Lung (tissue), 12 donors: ENCODE measurements around the gene SEMA3A. TPM values are rescaled to one million over a fixed set of nuclear protein-coding genes. Genes with fewer than 3 reads are reported as not detected.
A peak's percentile ranks its signal among the peaks of the same experiment; 100 is the strongest.

Experiments used
- ATAC-seq: fragments of 200-7000 bp; cut with Tn5 transposase; one replicate; pipeline ENCODE4 v1.9.1; 2020; ENCODE audit warnings: moderate number of reproducible peaks; ENCODE audit not compliant: insufficient read depth, low FRiP score
- DNase-seq, 3 donors: peaks; one replicate each; pipeline ENCODE4 v3.0.0-alpha.2; 2013 to 2017
- H3K27ac ChIP-seq, 2 donors: one replicate each; pipeline ENCODE4 v1.5.1; 2013; ENCODE audit warnings: mild to moderate bottlenecking in 2 of 2, moderate library complexity in 2 of 2, control low read depth in 1 of 2, inconsistent platforms in 1 of 2, low read depth in 1 of 2, low read length in 1 of 2
- H3K27me3 ChIP-seq, 3 donors: one replicate each; pipeline ENCODE4 v1.5.1; 2013; ENCODE audit warnings: low read length in 2 of 3; ENCODE audit not compliant: control insufficient read depth in 3 of 3, insufficient read depth in 3 of 3
- H3K36me3 ChIP-seq, 4 donors: one replicate each; pipeline ENCODE4 v1.5.1; 2013; ENCODE audit warnings: low read length in 4 of 4, mild to moderate bottlenecking in 1 of 4, moderate library complexity in 1 of 4; ENCODE audit not compliant: control insufficient read depth in 4 of 4, insufficient read depth in 4 of 4
- H3K4me1 ChIP-seq, 5 donors: one replicate each; pipeline ENCODE4 v1.5.1; 2013; ENCODE audit warnings: low read length in 5 of 5, mild to moderate bottlenecking in 2 of 5, moderate library complexity in 1 of 5; ENCODE audit not compliant: control insufficient read depth in 5 of 5, insufficient read depth in 5 of 5
- H3K4me3 ChIP-seq: one replicate; pipeline ENCODE4 v1.5.1; 2013; ENCODE audit warnings: mild to moderate bottlenecking, control low read depth, moderate library complexity
- H3K9ac ChIP-seq, 2 donors: one replicate each; pipeline ENCODE4 v1.5.1; 2013; ENCODE audit warnings: low read length in 2 of 2, control low read depth in 1 of 2; ENCODE audit not compliant: insufficient read depth in 1 of 2
- H3K9me3 ChIP-seq, 4 donors: one replicate each; pipeline ENCODE4 v1.5.1; 2013; ENCODE audit warnings: low read length in 3 of 4, mild to moderate bottlenecking in 1 of 4, moderate library complexity in 1 of 4; ENCODE audit not compliant: control insufficient read depth in 4 of 4, insufficient read depth in 3 of 4
- WGBS, 2 donors: extraction: QIAGEN DNeasy Blood & Tissue Kit; methylation state at CpG; one replicate each; pipeline ENCODE4 v1.1.7; 2013; 5-methylcytosine and 5-hydroxymethylcytosine counted together
- polyA plus RNA-seq, 2 donors: library from polyadenylated mRNA; stranded (reverse); fragments of 200-250 nt; gene quantifications; one replicate each; pipeline ENCODE4 v1.2.1, GENCODE V29; 2013
- total RNA-seq, 2 donors: library from RNA; depleted of rRNA in 1 of 2; stranded (reverse); fragments of >200 nt in 1 of 2; gene quantifications; one replicate each; pipeline ENCODE4 v1.2.1, GENCODE V29; 2014 to 2021
- TF ChIP-seq, protein P1 (sequence below): IDR thresholded peaks from 2 replicates; pipeline ENCODE4 v1.5.1; 2012; ENCODE audit warnings: mild to moderate bottlenecking; ENCODE audit errors: control extremely low read depth, extremely low read depth
- donor health status: control.
- donor health status: control.
- donor health status: Bipolar disorder and iron deficiency.
- donor health status: healthy.
- donor health status: DM: yes; HTN: yes; CAD: no.

SEMA3A gene
- total and polyA plus RNA-seq, 4 donors, result 0.79 to 21.4 (median 5.5) TPM

DNA sequence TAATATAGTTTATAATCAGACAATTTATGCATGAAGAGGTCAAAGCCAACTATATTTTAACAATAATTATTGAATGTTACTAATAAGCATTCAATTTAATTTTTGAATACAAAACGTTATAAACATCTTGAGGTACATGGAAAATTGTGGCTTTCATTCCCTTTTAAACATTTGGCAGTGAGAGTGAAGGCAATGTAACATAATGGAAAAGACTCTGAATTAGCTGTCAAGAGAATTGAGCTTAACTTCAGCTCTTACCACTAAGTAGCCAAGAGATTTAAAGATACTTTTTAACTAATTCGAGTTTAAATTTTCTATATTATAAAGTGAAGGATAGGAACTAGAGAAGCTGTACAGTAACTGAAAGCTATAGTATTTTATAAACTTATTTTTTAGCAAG, 98.6 kb downstream of the SEMA3A start:
- no peaks in the 10 kb centered on the region for H3K36me3 ChIP-seq
- no peaks in the 10 kb centered on the region for H3K27me3 ChIP-seq
- no peak overlapping the region for H3K27ac ChIP-seq
- H3K4me3 ChIP-seq, result no peak overlapping the region
- TF ChIP-seq, protein P1, sequence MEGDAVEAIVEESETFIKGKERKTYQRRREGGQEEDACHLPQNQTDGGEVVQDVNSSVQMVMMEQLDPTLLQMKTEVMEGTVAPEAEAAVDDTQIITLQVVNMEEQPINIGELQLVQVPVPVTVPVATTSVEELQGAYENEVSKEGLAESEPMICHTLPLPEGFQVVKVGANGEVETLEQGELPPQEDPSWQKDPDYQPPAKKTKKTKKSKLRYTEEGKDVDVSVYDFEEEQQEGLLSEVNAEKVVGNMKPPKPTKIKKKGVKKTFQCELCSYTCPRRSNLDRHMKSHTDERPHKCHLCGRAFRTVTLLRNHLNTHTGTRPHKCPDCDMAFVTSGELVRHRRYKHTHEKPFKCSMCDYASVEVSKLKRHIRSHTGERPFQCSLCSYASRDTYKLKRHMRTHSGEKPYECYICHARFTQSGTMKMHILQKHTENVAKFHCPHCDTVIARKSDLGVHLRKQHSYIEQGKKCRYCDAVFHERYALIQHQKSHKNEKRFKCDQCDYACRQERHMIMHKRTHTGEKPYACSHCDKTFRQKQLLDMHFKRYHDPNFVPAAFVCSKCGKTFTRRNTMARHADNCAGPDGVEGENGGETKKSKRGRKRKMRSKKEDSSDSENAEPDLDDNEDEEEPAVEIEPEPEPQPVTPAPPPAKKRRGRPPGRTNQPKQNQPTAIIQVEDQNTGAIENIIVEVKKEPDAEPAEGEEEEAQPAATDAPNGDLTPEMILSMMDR, result no peak
- H3K9ac ChIP-seq, result no peak overlapping the region
- WGBS, 2 donors, result 74 to 78% methylated on average over 2 of the region's 2 CpGs
- no peaks in the 10 kb centered on the region for H3K9me3 ChIP-seq
- peaks cover 0 to 20% (median 0%) of the 10 kb centered on the region in 5 donors for H3K4me1 ChIP-seq
- ATAC-seq (no peak), DNase-seq (peak in 1 of 3 donors; percentile 34)

- peaks cover 0 to 30% (median 5%) of the 10 kb centered on the region in 5 donors for H3K4me1 ChIP-seq
These were observed 102.4 kb downstream of the SEMA3A start for GRCh38 chr7:84092207-84092606.

GRCh38 chr7:84091318-84091717, 103.3 kb downstream of the SEMA3A start:
- Histone ChIP-seq H3K4me3 (no peak overlapping the region), H3K27ac (no peak overlapping the region), H3K36me3 (no peaks in the 10 kb centered on the region), H3K9ac (no peak overlapping the region), H3K27me3 (no peaks in the 10 kb centered on the region), H3K9me3 (no peaks in the 10 kb centered on the region), H3K4me1 (peaks cover 0 to 30% (median 5%) of the 10 kb centered on the region in 5 donors)
- WGBS, 2 donors, result 27 to 29% methylated on average over 1 of the region's 1 CpG
- TF ChIP-seq, protein P1, result no peak
- no peak for DNase-seq
- no peak for ATAC-seq

More at GRCh38 chr7:84092207-84092606, 102.4 kb downstream of the SEMA3A start:
- H3K27ac ChIP-seq, result no peak overlapping the region
- peak in 2 of 3 donors; percentile 70 to 77 for DNase-seq
- TF ChIP-seq, protein P1, result no peak
- no peaks in the 10 kb centered on the region for H3K9me3 ChIP-seq
- H3K36me3 ChIP-seq, result no peaks in the 10 kb centered on the region
- H3K4me3 ChIP-seq, result no peak overlapping the region
- ATAC-seq, result no peak
- H3K27me3 ChIP-seq, result no peaks in the 10 kb centered on the region
- 2 to 7% methylated on average over 5 of the region's 5 CpGs for WGBS, 2 donors
- no peak overlapping the region for H3K9ac ChIP-seq

GRCh38 chr7:84088802-84089201, 105.8 kb downstream of the SEMA3A start:
- H3K9ac ChIP-seq, result no peak overlapping the region
- DNase-seq (peak in 2 of 3 donors; percentile 83), ATAC-seq (no peak)
- TF ChIP-seq, protein P1, result no peak
- no peak overlapping the region for H3K27ac ChIP-seq
- no peaks in the 10 kb centered on the region for H3K9me3 ChIP-seq
- H3K4me1 ChIP-seq, result peaks cover 0 to 33% (median 5%) of the 10 kb centered on the region in 5 donors
- H3K36me3 ChIP-seq, result no peaks in the 10 kb centered on the region
- no peak overlapping the region for H3K4me3 ChIP-seq
- no peaks in the 10 kb centered on the region for H3K27me3 ChIP-seq
- 47 to 72% methylated on average over 1 of the region's 1 CpG for WGBS, 2 donors
